SK-N-SH (cell line): ENCODE data around the gene GLYR1. TPM values are rescaled to one million over a fixed set of nuclear protein-coding genes. Genes with fewer than 3 reads are reported as not detected.
A peak's percentile ranks its signal among the peaks of the same experiment; 100 is the strongest.

Experiments used
- CTCF ChIA-PET: fragments of 300-600, 350-600 bp; formaldehyde crosslinking; extraction: SDS; loops from one replicate; lab custom pipeline; 2021; lab: Yijun Ruan, JAX
- POLR2A ChIA-PET: fragments of 350-600 bp; sonication (Branson Sonifier 250); formaldehyde crosslinking; extraction: SDS; loops from one replicate; lab custom pipeline; 2020; ENCODE audit warnings: antibody characterized with exemption, inconsistent platforms; lab: Yijun Ruan, JAX
- DNase-seq: peaks from one replicate; pipeline ENCODE4 v3.0.0; 2012
- H2AFZ ChIP-seq: fragments of 200-600 bp; sonication (generic); 2 replicates; pipeline ENCODE4 v1.8.1; 2016; ENCODE audit warnings: antibody characterized with exemption, mild to moderate bottlenecking, low read depth
- H3F3A ChIP-seq: fragments of 200-600 bp; sonication (generic); replicated peaks from 2 replicates; pipeline ENCODE3; 2016; ENCODE audit warnings: antibody characterized with exemption, mild to moderate bottlenecking; ENCODE audit not compliant: insufficient read depth
- H3K27ac ChIP-seq, 2 experiments: fragments of 200-500 bp in 1 of 2; fragments of 200-600 bp in 1 of 2; sonication (Bioruptor generic) in 1 of 2; sonication (generic), shearing (Covaris generic) in 1 of 2; 2 replicates each; pipeline versions ENCODE4 v1.5.1 to v1.6.1; 2014 to 2016; ENCODE audit warnings: low read depth in 2 of 2, inconsistent platforms in 1 of 2, low read length in 1 of 2, mild to moderate bottlenecking in 1 of 2, mixed read lengths in 1 of 2
- H3K27me3 ChIP-seq: fragments of 200-600 bp; sonication (generic), shearing (Covaris generic); 2 replicates; pipeline ENCODE4 v1.6.1; 2016; ENCODE audit warnings: mixed run types; ENCODE audit not compliant: insufficient read depth
- H3K36me3 ChIP-seq, 2 experiments: fragments of 200-500 bp in 1 of 2; fragments of 200-600 bp in 1 of 2; sonication (Bioruptor generic) in 1 of 2; sonication (generic) in 1 of 2; replicated peaks in 1 of 2; 2 replicates each; pipeline versions ENCODE3 to v1.5.1; 2014 to 2016; ENCODE audit warnings: low read length in 1 of 2, mild to moderate bottlenecking in 1 of 2; ENCODE audit not compliant: insufficient read depth in 2 of 2, control insufficient read depth in 1 of 2
- H3K4me1 ChIP-seq, 2 experiments: fragments of 200-500 bp in 1 of 2; fragments of 200-600 bp in 1 of 2; sonication (Bioruptor generic) in 1 of 2; sonication (generic), shearing (Covaris generic) in 1 of 2; 2 replicates each; pipeline versions ENCODE4 v1.5.1 to v1.6.1; 2014 to 2016; ENCODE audit warnings: low read depth in 1 of 2, low read length in 1 of 2, mixed run types in 1 of 2; ENCODE audit not compliant: insufficient read depth in 2 of 2, control insufficient read depth in 1 of 2
- H3K4me2 ChIP-seq: fragments of 200-600 bp; sonication (generic), shearing (Covaris generic); 2 replicates; pipeline ENCODE4 v1.6.1; 2017; ENCODE audit warnings: mixed run types
- H3K4me3 ChIP-seq, 2 experiments: fragments of 200-500 bp in 1 of 2; fragments of 200-600 bp in 1 of 2; sonication (Bioruptor generic) in 1 of 2; sonication (generic), shearing (Covaris generic) in 1 of 2; 2 replicates each; pipeline versions ENCODE4 v1.5.1 to v1.8.1; 2014 to 2016; ENCODE audit warnings: low read depth in 2 of 2, inconsistent platforms in 1 of 2, low read length in 1 of 2, mild to moderate bottlenecking in 1 of 2, mixed read lengths in 1 of 2, moderate library complexity in 1 of 2
- H3K79me2 ChIP-seq: fragments of 200-600 bp; sonication (generic); 2 replicates; pipeline ENCODE4 v1.8.1; 2017; ENCODE audit warnings: mild to moderate bottlenecking; ENCODE audit not compliant: insufficient read depth
- H3K9ac ChIP-seq: fragments of 200-600 bp; sonication (generic); 2 replicates; pipeline ENCODE4 v1.6.1; 2017; ENCODE audit warnings: mixed run types
- H3K9me2 ChIP-seq: fragments of 200-600 bp; sonication (generic); 2 replicates; pipeline ENCODE4 v1.6.1; 2017; ENCODE audit warnings: mixed run types
- H3K9me3 ChIP-seq: fragments of 200-600 bp; sonication (generic); 2 replicates; pipeline ENCODE4 v1.6.1; 2017; ENCODE audit warnings: mixed run types, mild to moderate bottlenecking, moderate library complexity
- H4K20me1 ChIP-seq: fragments of 200-600 bp; sonication (generic); 2 replicates; pipeline ENCODE4 v1.6.1; 2017; ENCODE audit warnings: mild to moderate bottlenecking, mixed run types; ENCODE audit not compliant: insufficient read depth
- EZH2phosphoT487 ChIP-seq: fragments of 200-600 bp; sonication (generic); IDR thresholded peaks from 2 replicates; pipeline ENCODE4 v1.6.1; 2017; ENCODE audit warnings: low read depth, mixed run types, mild to moderate bottlenecking, antibody characterized with exemption, moderate library complexity, borderline replicate concordance
- FOXJ3 ChIP-seq: sonication (generic); formaldehyde crosslinking; IDR thresholded peaks from 2 replicates; pipeline ENCODE4 v1.5.1; 2020; ENCODE audit warnings: mild to moderate bottlenecking, missing genetic modification reagents
- FOXM1 ChIP-seq: IDR thresholded peaks from 2 replicates; pipeline ENCODE4 v1.4.0; 2012; ENCODE audit warnings: low read depth, mild to moderate bottlenecking
- GABPA ChIP-seq: IDR thresholded peaks from 2 replicates; pipeline ENCODE4 v1.4.0; 2012; ENCODE audit warnings: low read depth, mild to moderate bottlenecking
- JUND ChIP-seq: IDR thresholded peaks from 2 replicates; pipeline ENCODE4 v1.4.0; 2012
- MXI1 ChIP-seq: IDR thresholded peaks from 2 replicates; pipeline ENCODE4 v1.6.1; 2012; ENCODE audit warnings: mild to moderate bottlenecking, low read depth, low read length, improper control_type of control experiment
- NRF1 ChIP-seq: IDR thresholded peaks from 2 replicates; pipeline ENCODE4 v1.6.1; 2012; ENCODE audit warnings: low read depth, mild to moderate bottlenecking, low read length
- RCOR1 ChIP-seq: fragments of 150-350 bp; IDR thresholded peaks from 2 replicates; pipeline ENCODE4 v1.6.1; 2017; ENCODE audit warnings: antibody characterized with exemption, low read length
- REST ChIP-seq: IDR thresholded peaks from 2 replicates; pipeline ENCODE4 v1.6.1; 2012; ENCODE audit warnings: mild to moderate bottlenecking, low read depth, low read length, moderate library complexity
- RXRA ChIP-seq: IDR thresholded peaks from 2 replicates; pipeline ENCODE4 v1.4.0; 2012; ENCODE audit warnings: low read depth, mild to moderate bottlenecking, borderline replicate concordance
- SIN3A ChIP-seq: IDR thresholded peaks from 2 replicates; pipeline ENCODE4 v1.6.1; 2012; ENCODE audit warnings: low read depth, mild to moderate bottlenecking, low read length, moderate library complexity, borderline replicate concordance
- TAF1 ChIP-seq: IDR thresholded peaks from 2 replicates; pipeline ENCODE4 v1.6.1; 2012; ENCODE audit warnings: low read depth, mild to moderate bottlenecking, low read length, moderate library complexity, borderline replicate concordance
- TCF12 ChIP-seq: IDR thresholded peaks from 2 replicates; pipeline ENCODE4 v1.4.0; 2012
- TEAD4 ChIP-seq: IDR thresholded peaks from 2 replicates; pipeline ENCODE4 v1.4.0; 2012; ENCODE audit warnings: mild to moderate bottlenecking, borderline replicate concordance; ENCODE audit not compliant: insufficient read depth
- ZBTB33 ChIP-seq: IDR thresholded peaks from 2 replicates; pipeline ENCODE4 v1.4.0; 2012; ENCODE audit warnings: low read depth, borderline replicate concordance
- WGBS: methylation state at CpG from one replicate; pipeline ENCODE4 v1.1.6; 2017; ENCODE audit warnings: low lambda C conversion rate; 5-methylcytosine and 5-hydroxymethylcytosine counted together
- polyA plus RNA-seq, 3 experiments: library from polyadenylated mRNA; depleted of rRNA; stranded (reverse); fragments of >200 nt; gene quantifications; 2 replicates each; pipeline ENCODE4 v1.2.3, GENCODE V29; 2012
- TF ChIP-seq, protein P1 (sequence below): fragments of 150-350 bp; IDR thresholded peaks from 2 replicates; pipeline ENCODE4 v1.6.1; 2016; ENCODE audit warnings: mild to moderate bottlenecking, low read depth, low read length
- TF ChIP-seq, protein P2 (sequence below): IDR thresholded peaks from 2 replicates; pipeline ENCODE4 v1.4.0; 2012; ENCODE audit warnings: low read depth

The GLYR1 gene
- polyA plus RNA-seq, 1 of the 3 experiments (the other 2 are of a cell fraction) = 40.1 TPM

DNA sequence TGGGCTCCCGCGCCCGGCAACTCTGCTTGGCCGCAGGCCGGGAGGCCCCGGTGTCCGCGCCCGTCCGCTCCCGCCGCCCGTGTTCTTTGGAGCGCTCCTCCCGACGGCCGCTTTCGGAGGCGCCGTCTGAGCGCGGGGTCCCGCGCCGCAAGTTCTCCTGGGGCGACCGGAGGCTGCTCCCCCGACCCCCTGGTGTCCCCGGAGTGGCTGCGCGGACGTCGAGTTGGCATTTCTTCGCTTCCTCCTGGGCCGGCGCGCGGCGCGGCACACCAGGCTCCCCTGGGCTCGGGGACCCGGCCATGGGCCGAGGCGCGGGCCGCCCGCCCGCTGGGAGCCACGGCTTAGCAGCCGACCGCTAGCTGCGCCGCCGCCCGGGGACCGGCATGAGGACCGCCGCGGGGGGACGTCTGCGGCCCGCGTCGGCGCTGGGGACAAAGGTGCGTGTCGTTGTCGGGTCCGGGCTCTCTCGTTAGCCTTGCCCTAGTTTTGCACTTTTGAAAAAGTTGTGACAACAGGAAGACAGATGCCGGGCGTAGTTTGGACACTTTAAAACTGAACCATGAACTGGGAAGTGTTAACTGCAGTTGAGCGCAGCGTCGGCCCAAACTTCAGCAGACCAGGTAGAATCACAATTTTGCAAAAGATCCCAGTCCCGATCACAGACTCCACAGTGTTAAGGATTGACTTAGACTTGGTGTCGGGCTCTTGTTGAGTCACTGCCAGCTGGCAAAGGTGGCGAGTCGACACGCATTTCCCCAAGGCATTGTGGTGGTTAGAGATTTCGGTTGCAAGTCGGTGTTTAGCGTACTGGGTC is 893 bp upstream of the GLYR1 start:
- peaks cover 23 to 26% of the 10 kb centered on the region in 2 experiments for H3K36me3 ChIP-seq
- peak; percentile 71 for DNase-seq
- CTCF ChIA-PET = interaction anchor here (0.7 to 1.4 kb wide), 3 partner anchors 13 to 108 kb away, joined by 3 to 6 read pairs (median 3); no protein-coding TSS in a partner anchor

DNA sequence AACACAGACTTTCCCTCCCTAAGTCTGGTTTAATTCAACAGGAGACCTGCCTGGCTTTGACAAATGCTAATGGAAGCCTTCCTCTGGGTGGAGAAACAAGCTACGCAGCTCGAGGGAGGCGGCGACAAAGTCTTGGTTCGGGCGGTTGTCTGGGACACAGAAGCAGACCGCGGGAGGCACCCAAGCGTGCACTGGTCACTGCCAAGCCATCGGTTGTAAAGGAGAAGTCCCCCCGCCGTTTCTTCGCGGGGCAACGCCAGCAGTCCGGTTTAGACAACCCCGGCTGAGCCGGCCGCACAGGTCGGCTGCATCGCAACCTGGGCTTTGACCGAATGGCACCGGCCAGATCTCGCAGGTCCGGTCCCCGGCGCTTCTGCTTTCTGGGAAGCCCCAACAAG is 586 bp downstream of the GLYR1 start:
- Histone ChIP-seq H3K4me2 (peak overlapping the region; percentile 89), H3K9me3 (no peaks in the 10 kb centered on the region), H3K9ac (peak overlapping the region; percentile 93), H3K4me1 (peaks cover 12 to 26% of the 10 kb centered on the region in 2 experiments; a peak in 3 of 4 replicates), H2AFZ (no peak overlapping the region; the same call in 1 of the 2 replicates), H3K36me3 (peaks cover 24 to 32% of the 10 kb centered on the region in 2 experiments), H3K27ac (peak overlapping the region; percentile 74 to 84), H3K79me2 (peaks cover 91% of the 10 kb centered on the region), H3K27me3 (no peaks in the 10 kb centered on the region), H3K9me2 (no peaks in the 10 kb centered on the region), H3F3A (no peaks in the 10 kb centered on the region)
- ChIA-PET POLR2A (no interaction called here), CTCF (interaction anchor here (1.3 kb wide), 1 partner anchor 10 kb away, joined by 3 read pairs; no protein-coding TSS in a partner anchor)
- WGBS = 0% methylated on average over 6 of the region's 27 CpGs
- TF ChIP-seq TCF12 (no peak), RCOR1 (no peak), EZH2phosphoT487 (no peak), RXRA (no peak), TEAD4 (no peak), MXI1 (0 out of 2 replicates have a peak, but pooled peaks have one; percentile 33), FOXM1 (no peak), FOXJ3 (CRISPR knock-in tag) (no peak), SIN3A (peak; percentile 33; the same call in 1 of the 2 replicates), REST (no peak), TAF1 (peak; percentile 31; the same call in 1 of the 2 replicates), ZBTB33 (no peak), GABPA (no peak), JUND (no peak), NRF1 (no peak)
- TF ChIP-seq, protein P1, sequence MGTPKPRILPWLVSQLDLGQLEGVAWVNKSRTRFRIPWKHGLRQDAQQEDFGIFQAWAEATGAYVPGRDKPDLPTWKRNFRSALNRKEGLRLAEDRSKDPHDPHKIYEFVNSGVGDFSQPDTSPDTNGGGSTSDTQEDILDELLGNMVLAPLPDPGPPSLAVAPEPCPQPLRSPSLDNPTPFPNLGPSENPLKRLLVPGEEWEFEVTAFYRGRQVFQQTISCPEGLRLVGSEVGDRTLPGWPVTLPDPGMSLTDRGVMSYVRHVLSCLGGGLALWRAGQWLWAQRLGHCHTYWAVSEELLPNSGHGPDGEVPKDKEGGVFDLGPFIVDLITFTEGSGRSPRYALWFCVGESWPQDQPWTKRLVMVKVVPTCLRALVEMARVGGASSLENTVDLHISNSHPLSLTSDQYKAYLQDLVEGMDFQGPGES = no peak
- TF ChIP-seq, protein P2, sequence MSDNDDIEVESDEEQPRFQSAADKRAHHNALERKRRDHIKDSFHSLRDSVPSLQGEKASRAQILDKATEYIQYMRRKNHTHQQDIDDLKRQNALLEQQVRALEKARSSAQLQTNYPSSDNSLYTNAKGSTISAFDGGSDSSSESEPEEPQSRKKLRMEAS = no peak
- TF ChIP-seq, all 33 proteins: peak for 3
- peaks cover 60% of the 10 kb centered on the region for H4K20me1 ChIP-seq
- peak overlapping the region; percentile 81 to 89 for H3K4me3 ChIP-seq
- peak; percentile 42 for DNase-seq

More for the DNA sequence above, 893 bp upstream of the GLYR1 start:
- H3K9me2 ChIP-seq = no peaks in the 10 kb centered on the region
- H3K9ac ChIP-seq = peak overlapping the region; percentile 93
- H3K4me2 ChIP-seq = peak overlapping the region; percentile 82
- POLR2A ChIA-PET = no interaction called here
- 2% methylated on average over 19 of the region's 83 CpGs for WGBS
- H3K9me3 ChIP-seq = no peaks in the 10 kb centered on the region
- H3K27ac ChIP-seq = peak overlapping the region; percentile 77 to 84
- H3K4me1 ChIP-seq = peaks cover 12 to 26% of the 10 kb centered on the region in 2 experiments; a peak in 3 of 4 replicates
- peak overlapping the region; percentile 81 to 89 for H3K4me3 ChIP-seq
- peaks cover 93% of the 10 kb centered on the region for H3K79me2 ChIP-seq
- H3K27me3 ChIP-seq = no peaks in the 10 kb centered on the region
- peaks cover 70% of the 10 kb centered on the region for H4K20me1 ChIP-seq
- peaks cover 5% of the 10 kb centered on the region for H3F3A ChIP-seq
- peak overlapping the region; percentile 58 for H2AFZ ChIP-seq
- TF ChIP-seq NRF1 = no peak
- TF ChIP-seq, protein P2 = peak; percentile 36; the same call in 1 of the 2 replicates
- TF ChIP-seq, all 33 proteins: peak for 1
